ENCODE results near the gene TBC1D2B.
A peak's percentile ranks its signal among the peaks of the same experiment; 100 is the strongest.

The TBC1D2B gene

DNA sequence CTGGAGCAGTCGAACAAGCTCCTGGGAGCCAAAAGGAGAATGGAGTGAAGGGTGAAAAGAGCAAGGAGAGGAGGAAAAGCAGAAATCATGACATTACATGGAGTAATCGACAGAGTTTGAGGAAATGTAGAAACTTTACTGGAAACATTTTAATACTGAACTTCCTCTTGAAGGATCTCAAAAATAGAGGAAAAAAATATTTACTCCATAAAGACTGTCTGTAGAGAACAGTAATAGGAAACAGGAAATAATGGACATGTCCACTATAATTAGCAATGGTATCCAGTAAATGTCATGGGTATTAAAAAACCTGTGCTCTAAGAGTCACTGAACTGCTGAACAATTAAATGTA lies 53.0 kb downstream of the TBC1D2B start:
- DNase-seq: no peak

DNA sequence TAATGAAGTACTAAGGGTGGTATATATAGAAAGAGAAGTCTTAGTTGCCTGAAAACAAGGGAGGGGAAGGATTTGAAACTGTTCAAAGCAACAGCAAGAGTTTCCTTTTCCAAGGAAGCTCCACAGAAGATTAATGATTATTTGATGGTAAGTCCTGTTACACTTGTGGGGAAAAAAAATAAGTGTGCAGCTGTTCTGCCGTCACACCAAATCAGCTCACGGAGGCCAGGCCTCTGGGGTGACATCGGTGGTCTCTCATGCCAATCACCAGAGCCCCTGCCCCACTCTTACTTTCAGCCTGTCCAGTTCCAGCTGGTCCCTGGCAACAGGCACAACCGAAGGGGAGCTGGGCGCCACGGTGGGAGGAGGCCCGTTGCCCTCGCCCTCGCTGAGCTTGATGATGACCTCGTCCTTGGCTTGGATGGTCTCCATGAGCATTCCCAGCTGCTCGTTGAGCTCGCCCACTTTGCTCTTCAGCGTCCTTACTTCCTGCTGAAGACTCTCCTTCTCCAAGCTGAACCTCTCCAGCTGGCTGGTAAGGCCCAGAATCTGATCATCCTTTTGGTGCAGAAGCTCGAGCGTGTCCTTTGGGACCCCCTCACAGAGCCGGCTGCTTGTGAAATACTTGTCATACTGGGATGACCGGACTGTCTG lies 53.5 kb downstream of the TBC1D2B start:
- DNase-seq: no peak

DNA sequence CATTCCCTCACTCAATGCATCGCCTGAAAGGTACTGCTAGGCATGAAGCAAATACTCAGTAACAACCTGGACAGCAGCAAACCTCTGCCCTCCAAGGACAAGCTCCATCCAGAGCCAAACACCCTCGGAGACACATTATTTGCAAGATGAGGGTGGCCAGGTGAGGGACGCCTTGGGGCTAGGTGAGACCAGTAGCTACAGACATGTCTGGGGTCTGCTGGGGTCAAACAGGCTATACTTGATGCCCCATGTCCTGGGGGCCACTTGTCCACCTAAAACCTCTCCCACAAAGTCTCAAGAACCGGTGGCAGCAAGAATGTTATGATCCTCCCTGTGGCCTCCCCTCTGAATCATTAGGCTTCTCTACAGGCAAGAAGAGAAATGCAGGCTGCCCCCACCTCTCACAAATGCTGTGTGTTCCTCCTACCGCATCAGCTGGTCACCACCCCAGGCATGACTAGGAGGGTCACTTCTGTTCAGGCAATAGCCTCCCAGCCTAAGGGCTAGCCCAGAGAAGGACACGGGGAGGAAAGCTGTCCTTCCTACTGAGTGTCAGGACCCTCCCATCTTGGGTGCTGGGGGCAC lies 54.3 kb downstream of the TBC1D2B start:
- DNase-seq: no peak

DNA sequence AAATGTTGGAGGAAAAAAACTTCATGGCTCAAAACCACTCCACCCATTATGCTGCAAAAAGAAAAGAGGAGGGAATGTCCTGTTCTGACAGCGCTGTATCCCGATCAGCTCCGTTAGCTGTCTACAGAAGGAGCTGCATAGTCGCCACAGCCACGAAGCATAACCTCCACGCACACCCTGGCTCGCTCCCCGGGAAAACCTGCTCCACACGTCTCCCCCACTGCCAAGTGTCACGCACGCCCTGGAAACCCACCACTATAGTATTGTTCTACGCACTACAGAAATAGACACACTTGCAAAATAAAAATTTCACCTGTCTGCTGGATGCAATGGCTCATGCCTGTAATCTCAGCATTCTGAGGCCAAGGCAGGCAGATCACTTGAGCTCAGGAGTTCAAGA lies 55.8 kb downstream of the TBC1D2B start:
- no peak for DNase-seq

DNA sequence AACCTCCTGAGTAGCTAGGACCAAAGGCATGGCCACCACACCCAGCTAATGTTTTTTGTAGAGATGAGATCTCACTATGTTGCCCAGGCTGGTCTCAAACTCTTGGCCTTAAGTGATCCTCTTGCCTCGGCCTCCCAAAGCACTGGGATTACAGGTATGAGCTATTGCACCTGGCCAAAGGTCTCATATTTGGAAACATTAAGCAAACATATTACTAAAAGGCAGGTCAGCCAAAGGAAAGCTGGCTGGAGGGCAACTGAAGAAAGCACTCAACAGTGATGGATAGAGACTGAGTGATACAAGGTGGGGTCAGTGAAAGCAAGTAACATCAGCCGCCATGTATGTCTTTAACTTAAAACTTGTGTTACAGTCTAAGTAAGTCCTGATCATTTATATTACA lies 57.5 kb downstream of the TBC1D2B start:
- no peak for DNase-seq

DNA sequence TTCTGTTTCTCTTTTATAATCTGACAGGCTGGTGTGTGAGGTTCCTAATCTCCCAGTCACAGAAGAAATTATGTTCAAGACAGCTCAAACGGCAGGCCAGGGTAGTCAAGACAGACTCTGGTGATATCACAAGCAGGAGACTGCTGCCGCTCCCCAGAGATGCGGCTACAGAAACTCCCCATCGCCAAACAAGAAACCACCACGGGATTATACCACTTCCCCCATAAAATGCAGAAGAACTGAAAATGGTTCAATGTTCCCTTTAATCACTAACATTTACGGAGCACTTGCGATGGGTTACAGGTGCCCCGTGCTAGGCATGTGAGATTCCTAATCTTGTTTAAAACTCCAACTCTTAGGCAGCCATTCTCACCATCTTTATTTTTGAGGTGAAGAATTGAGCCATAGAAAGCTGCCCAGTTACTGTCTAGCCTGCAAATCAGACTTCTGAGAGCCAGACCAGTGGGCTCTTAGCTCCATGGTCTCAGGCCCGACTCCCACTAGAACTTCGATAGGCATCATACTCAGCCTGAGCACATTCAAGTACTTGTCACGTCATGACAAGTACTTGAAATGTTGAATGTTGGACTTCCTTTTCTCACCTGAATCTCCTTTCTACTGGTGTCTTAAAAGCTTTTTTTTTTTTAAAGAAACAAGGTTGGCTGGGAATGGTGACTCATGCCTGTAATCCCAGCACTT lies 58.4 kb downstream of the TBC1D2B start:
- peak; percentile 56 for DNase-seq

DNA sequence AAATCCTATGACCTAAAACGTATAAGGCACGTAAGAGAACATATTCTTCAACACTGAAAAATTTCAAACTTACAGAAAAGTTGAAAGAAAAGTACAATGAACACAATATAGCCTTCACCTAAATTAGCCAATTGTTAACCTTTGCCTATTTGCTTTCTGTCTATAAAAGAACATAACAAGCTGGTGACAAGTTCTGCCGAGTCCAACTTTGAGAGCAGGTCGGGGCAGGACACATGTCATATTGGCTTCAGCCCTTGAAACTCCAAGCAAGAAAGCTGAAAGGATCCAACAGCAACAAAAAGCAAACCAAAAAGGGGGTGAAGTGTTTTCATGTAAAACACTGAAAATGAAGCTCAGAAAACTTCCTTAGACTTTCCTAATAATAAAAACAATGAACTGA lies 59.1 kb downstream of the TBC1D2B start:
- no peak for DNase-seq

DNA sequence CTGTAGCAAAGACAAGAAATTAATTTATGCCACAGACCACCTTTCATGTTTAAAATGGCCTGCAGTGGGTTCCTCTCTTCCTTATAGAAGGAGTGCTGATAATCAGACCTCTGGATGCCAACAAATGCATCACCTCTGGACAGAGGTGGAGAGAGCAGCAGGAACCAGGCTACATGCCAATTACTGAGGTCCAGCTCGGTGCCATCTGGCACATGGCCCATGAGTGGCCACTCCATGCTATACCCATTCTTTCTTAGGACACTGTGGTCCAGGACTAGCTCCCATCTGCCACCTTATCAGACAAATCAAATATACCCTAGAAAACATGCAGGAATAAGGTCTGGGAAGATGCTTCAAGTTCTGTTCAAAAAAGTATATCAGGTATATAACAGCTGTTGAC lies 60.7 kb downstream of the TBC1D2B start:
- DNase-seq: no peak

DNA sequence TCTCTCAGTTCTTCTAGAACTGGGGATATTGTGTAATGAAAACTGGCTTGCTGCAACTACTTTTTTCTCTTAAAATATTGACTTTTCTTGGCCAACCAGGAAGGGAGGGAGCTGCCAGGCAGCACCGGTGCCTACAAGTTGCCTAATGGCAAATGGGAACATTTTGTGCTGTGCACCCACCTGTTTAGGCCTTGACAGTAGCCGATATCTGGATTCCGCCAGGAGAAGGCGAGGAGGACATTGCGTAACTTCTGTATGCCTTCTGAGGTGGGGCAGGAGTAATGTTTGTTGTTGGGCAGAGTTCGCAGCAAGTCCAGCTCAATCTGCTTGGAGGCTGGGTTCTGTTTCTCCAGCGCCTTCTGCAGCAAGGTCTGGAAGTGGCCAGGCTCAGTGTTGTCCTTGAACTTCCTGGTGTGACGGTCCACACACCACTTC lies 64.9 kb downstream of the TBC1D2B start:
- no peak for DNase-seq

DNA sequence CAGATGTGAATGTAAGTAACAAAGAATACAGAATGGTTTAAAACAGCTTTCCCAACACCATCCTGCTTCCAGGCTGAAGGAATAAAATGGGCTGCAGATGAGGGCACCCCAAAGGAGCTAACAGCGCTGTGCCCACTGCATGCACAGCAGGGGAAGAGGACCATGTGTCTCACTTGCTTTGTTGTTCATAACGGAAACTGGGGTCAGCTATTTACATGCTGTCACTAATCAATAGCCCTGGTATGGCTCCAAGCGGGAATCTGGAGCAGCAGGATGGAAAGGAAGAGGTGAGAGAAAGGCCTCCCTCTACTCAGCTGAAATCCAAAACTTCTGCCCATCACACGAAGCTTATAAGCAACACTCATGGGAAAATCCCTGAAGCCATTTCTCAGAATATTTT lies 67.4 kb downstream of the TBC1D2B start:
- no peak for DNase-seq

DNA sequence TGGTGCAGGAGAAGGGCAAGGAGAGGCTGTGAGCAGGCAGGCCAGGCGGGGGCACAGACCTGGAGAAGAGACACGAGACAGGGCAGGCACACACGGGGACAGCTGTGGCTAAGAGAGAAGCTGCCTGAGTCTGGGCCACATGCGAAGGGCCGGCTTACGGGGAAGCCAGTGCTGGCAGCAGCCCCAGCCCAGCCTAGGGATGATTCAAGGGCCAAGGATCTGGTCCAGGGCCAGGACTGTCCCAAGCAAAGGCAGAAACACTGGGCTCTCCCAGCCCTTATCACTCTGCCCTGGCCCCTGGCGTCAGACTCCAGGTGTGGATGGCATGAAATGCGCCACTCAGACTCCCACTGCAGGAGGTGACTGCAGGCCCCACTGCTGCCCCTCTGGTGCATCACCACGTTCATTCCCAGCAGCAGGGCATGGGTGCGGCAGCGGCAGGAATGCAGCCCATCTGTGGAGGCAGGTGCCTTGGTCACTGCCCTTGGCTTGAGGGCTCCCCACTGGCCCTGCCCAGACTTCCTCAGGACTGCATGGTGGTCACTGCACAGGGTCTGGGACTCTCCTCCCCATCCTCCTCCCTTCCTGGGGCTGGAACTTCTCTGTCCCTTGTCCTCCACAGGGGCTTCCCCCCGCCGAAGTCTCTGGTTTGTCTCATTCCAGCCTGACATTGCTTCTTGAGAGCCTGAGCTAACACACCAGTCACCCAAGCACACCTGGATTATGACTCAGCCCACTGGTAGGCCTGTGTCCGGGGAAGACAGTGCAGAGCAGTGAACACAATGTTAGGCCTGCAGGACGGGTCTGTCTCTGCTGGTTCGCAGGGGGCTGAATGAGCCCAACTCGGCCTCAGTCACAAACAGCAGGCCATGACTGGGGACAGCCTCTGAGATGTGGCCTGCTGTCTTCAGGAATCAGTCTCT lies 69.3 kb downstream of the TBC1D2B start:
- no peak for DNase-seq

DNA sequence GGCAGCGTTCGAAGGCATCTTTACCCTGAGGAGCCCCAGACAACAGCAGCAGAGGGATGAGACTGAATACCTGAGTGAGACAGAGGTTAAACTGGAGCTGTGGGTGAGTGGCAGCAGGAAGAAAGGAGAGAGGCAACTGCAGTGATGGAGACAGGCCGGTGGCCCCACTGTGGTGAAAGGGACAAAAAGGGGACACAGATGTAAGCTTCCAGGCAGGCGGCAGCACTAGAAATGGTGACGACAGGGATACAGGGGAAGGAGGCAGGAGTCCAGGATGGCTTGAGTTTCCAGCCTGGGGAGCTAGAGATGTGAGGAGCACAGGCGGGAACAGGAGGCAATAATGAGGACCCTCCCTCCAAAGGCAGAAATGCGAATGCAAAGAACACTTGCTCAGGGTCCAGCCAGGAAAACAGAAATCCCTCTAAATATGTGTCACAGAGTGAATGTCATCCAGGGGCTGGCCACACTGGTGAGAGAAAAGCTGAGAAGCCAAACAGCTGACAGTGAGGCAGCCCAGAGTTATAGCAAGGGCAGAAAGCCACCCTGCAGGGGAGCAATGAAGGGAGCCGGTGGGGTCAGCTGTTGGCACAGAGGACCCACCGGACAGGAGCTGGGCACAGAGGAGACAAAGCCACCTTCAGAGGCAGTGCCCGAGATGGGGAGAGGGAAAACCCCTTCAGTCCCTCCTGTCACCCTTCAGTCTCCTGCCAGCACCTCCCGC lies 70.1 kb downstream of the TBC1D2B start:
- no peak for DNase-seq

DNA sequence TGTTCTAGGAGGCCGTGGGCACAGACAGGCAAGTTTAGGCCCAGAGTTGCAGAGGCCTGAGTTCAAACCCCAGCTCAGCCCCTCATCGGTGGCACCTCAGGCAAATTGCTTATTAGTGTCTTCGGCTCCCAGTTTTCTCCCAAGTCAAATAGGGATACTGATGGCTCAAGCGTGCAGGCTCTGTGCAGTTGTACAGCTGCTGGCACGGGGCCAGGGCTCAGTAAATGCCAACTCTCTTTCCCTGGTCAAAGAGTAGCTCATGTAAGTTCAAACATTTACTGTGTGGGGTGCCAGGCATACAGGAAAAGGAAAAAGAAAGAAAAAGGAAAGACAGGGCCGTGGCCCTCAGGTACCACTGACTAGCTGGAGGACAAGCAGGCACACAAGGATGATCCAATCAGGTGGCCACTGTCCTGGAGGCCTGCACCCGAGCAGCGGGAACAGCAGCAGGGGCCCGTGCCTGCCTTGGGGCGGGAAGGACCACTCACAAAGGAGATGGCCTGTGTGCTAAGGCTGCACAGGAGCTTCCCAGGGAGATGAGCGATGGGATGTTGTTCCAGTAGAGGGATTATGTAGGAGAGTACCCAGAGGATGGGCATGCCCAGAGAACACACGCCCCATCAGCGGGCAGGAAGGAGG lies 70.8 kb downstream of the TBC1D2B start:
- no peak for DNase-seq

DNA sequence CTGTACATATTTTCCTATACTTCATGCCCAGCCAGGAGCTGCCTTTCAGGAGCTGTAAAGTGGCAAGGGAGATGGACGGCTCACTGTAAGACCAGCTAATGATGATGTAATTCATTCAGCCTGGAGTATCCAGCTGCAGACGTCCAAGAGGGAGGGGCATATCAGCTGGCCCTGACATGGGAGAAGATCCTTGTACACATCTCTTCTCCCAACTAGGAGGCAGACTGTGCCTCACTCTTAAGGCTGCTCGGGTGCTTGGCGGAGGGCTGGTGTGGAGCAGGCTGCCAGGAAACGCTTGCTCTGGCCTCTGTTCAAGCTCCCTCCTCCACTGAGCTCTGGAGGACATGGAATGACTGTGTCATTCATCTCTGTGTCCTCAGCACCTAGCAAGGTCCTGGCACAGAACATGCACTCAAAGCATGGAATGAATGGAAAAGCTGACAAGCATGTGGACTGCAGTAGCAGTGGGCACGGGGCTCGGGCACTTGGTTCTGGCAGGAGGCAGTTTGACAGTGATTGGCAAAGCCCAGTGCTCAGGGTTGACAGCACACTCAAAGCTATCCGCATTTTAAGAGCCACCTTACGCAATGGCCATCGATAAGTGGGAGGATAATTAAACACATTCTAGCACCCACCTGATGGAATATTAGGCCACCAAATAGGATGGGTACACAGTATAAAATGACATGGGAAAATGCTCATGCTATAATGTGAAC lies 72.4 kb downstream of the TBC1D2B start:
- no peak for DNase-seq

DNA sequence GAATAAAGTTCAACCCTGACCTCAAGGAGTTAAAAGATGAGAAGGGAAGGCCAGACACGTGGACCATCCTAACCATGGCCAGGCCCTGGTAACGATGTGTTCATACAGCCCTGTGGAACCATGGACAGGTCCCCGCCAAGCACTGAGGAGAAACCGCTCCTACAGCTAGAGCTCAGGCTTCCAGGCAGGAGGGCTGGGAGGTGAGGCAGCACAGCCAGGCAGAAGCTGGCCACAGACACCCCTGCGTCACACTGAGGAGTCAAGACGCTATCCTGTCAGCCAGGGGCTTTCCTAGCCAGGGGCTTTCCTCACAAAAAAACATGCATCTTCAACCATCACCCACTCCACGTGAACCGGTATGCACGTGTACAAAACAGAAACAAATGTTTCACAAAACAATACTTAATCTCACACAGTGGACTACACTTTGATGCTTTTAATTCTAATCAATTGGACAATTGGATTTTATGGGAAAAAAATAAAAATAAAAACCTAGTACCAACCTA lies 73.2 kb downstream of the TBC1D2B start:
- DNase-seq: no peak

DNA sequence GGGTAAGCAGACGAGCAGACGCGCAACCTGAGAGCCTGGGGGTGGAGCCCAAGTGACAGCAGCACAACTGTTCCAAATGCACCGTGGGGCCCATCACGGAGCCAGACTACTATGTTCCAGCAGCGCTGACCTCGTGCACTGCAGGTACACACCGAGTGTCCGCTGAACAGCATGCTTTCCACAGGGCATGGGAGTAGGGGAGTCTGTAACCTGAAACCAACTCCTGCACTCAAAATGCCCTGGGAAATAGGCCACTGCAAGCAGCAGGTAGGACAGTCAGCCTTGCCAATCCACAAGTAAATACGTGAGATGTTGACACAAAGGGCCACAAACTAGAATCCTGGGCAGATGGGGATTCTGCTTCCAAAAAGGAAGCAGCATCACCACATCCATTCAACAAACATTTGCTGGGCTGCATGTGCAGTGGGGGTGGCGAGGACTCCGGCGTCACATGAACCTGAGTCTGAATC lies 73.9 kb downstream of the TBC1D2B start:
- no peak for DNase-seq

DNA sequence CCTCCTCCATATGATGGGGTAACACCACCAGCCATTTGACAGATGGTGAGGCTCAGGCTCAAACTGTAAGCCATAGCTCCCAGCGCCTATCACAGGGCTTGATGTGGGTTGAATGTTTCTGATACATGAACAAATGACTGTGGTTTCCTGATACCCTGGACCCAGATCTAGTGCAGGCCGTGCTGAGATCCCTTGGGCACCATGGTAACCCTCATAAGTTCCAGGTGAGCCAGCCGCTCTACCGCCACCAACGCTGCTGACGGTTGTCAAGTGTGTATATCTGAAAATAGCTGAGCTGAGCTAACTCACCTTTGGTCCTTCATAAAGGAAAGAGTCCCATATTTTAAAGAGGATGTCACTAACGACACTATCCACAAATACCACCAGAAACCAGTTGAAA lies 74.5 kb downstream of the TBC1D2B start:
- DNase-seq: no peak

DNA sequence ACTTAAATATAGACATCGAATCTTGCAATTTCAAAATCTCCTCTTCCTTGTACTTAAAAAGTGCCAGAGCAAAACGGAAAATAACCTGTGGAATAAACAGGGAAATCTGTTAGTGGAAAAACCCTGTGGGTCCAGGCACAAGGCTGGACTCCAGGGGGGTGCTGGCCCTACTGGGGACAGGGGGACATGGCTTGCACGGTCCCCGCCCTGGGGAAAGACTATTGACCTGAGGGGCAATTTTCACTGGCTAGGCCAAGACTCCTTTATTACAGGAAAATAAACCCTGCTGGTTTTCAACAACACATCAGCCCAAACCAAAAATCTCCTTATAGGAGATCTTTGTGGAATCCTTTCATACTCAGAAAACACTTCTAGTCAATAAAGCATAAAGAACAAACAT lies 75.9 kb downstream of the TBC1D2B start:
- DNase-seq: no peak

DNA sequence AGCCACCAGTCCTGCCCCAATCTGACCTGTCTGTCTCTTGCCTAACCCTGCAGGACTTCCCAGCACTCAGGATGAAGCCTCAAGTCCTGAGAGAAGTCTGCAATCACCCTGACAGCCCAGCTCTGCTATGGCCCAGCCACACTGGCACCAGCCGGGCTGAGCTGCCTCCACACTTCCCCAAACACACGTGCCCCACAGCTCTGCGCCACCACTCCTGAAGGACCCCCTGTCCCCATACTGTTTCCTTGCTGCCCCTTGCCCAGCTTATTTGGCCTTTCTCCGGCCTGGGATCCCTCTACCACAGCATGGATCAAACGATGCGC lies 76.6 kb downstream of the TBC1D2B start:
- no peak for DNase-seq

DNA sequence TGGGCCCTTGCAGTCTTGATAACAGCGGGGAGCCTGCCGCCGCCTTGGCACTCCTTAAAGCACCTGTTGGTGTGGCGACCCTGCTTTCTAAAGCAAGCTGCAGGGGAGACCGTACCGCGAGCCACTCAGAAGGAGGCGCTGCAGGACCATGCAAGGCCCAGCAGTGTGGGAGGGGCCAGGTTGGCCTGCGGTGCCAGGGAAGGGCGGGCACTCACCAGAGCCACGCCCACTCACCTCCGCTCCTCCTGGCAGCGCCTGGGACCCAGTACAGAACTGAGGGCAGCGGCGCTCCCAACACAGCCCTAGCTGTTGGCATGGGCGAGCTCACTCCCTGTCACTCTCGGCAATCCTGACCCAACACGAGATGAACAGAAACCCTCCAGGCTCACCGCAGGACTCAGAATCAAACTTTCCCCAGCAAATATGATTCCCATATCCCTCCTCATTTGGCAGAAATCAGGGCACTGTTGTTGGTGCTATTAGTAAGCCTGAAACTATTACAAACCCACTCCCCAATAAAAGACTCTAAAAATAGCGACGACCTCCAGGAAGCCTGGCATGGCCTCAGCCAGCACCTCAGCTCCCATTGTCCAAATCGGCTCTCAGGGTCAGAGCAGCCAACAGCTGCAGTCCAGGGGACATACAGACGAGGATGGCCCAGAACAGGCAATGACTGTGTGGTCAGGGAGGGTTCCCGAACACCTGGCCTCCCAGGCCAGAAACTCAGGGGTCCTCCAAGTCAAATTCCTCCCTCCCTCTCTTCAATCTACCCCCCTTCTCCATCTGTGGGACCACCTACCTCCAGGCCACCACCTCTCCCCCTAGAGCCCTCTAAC lies 77.2 kb downstream of the TBC1D2B start:
- no peak for DNase-seq

DNA sequence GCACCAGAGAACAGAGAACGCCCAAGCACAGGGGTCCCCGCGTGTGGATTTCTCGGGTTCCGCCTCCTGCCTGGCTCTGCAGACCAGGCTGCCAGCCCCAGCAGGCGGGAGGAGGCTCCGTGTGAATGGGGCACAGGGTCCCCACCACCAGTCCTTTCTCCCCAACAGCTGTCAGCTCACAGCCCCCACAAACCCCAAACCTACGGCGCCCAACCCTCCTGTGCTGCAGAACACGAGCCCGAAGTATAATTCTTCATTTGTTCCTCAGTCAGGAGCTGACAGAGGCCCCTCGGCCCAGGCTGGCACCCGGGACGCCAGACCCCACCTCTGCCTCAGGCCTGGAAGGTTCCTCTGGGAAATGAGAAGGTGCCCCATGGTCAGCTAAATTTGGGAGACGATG lies 78.0 kb downstream of the TBC1D2B start:
- DNase-seq: no peak
